GM20431 (cell line): Measurements from ENCODE around the gene SMARCC1.

Experiments
- in situ Hi-C: fragments of 300-500 bp; cut with MseI, MboI; formaldehyde crosslinking; loops from one replicate; pipeline ENCODE4 v1.15.0; 2020; ENCODE audit warnings: low sequenced_read_pairs; ENCODE audit not compliant: unreplicated experiment

The SMARCC1 gene

DNA sequence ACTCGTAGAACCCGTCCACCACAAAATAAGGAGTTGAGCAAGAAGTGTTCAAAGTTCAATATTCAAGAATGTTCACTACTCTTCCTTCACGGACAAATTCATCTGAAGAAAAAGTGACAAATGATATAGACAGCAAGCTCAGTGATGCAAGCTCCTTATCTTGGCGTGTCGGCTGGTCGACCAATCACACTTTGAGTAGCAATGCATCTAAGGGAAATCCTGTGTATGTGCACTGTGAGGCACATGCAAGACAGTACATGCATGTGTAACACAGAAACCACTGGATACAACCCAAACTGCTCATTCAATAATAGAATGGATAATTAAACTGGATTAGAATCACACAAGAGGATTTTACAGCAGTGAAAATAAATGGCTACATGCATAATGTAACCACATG, 138.6 kb downstream of the SMARCC1 start:
- in situ Hi-C loops: no loop called here

DNA sequence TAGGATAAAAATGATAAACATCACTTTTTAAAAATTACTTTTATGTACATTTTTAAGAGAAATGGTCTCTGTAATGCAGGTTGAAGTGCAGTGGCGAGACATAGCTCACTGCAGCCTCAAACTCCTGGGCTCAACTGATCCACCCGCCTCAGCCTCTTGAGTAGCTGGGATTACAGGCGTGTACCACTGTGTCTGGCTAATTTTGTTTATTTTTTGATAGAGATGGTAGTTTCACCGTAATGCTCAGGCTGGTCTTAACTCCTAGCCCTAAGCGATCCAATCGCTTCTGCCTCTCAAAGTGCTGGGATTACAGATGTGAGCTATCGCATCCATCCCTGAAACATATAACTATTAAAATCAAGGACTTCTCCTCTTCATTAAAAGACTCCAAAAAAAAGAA, 140.0 kb downstream of the SMARCC1 start:
- in situ Hi-C loops: no loop called here

DNA sequence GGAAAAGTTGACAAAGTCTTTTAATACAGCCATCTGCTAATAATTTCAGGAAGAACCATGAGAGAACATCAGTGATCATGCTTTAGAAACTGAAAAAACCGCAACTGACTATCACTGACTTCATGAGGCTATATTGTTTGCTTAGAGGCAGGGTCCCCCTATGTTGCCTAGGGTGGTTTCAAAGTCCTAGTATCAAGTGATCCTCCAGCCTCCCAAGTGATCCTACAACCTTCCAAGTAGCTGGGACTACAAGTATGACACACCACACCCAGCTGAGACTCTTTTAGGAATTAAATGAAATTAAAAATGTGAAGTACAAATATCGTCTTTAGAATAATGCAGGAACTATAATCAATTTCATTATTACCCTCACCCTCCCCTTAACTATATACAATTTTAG, 144.8 kb downstream of the SMARCC1 start:
- in situ Hi-C loops: no loop called here

DNA sequence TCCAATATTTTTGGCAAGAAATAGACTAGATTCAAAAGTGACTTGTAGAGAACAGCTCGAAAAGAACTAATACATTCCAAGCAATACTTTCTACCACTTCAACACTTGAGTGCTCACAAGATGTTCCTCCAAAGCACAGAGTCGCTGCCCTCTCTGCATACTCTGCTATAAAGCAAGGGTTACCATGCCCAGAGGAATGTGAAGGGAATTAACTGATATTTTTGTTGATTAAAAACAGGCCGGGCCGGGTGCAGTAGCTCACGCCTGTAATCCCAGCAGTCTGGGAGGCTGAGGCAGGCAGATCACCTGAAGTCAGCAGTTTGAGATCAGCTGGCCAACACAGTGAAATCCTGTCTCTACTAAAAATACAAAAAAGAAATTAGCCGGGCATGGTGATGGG, 145.5 kb downstream of the SMARCC1 start:
- in situ Hi-C loops: no loop called here

DNA sequence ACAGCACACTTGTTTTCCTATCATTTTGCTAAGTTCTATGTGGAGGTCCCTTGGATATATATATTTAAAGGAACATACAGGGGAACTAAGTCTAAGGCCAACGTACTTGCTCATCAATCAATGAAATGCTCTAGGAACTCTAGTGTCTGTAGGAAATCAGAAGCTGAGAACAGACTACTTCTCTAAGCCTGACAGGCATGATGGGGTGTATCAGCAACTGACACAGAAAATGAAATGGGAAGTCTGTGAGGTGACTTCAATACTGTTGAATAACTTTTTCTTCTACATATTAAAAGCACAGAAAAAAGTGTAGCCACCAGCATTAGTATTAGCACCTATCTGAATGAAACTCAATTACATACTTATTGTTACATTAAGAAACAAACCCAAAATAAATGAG, 146.2 kb downstream of the SMARCC1 start:
- in situ Hi-C loops: no loop called here

DNA sequence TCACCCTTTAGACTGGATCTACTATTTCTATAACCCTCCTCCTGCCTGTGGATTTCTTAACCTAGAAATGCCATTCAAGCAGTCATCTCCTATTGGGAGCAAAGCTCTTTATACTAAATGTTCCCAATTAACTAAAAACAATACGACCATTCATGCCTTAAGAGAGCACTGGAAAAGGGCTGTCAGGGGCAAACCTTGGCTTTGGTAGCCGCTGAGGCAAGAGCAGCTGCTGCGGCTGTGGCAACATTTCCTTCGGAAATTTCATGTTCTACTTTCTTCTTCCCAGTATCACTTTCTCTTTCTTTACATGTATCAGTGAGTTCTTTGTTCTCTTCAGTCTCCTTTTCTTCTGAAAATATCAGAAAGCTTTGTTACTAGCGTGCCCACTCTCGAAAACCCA, 146.7 kb downstream of the SMARCC1 start:
- in situ Hi-C loops: no loop called here

DNA sequence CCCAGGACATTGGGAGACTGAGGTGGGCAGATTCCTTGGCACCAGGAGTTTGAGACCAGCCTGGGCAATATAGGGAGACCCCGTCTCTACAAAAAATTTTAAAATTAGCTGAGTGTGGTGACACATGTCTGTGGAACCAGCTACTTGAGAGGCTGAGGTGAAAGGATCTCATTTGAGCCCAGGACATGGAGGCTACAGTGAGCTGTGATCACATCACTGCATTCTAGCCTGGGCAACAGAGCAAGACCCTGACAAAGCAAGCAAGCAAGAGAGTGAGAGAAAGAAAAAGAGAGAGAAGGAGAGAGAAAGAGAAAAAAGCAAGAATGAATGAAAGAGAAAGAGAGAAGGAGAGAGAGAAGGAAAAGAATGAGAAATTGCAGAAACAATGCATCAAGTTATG, 150.9 kb downstream of the SMARCC1 start:
- in situ Hi-C loops: no loop called here

DNA sequence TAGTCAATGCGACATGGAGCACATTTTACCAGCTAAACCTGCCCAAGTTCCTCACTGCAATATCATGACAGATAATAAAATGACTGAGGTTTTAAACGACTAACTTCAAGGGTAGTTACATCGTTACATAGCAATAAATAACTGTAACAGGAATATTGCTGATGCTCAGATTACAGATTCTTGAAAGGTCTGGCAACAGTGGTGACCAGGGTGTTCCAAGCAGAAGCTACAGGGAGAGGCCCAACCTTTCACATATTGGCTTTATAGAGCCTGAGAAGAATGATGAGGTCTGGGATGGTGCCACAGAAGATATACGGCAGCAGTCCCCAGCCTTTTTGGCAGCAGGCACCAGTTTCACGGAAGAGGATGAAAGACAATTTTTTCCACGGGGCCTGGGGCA, 151.9 kb downstream of the SMARCC1 start:
- in situ Hi-C loops: no loop called here

DNA sequence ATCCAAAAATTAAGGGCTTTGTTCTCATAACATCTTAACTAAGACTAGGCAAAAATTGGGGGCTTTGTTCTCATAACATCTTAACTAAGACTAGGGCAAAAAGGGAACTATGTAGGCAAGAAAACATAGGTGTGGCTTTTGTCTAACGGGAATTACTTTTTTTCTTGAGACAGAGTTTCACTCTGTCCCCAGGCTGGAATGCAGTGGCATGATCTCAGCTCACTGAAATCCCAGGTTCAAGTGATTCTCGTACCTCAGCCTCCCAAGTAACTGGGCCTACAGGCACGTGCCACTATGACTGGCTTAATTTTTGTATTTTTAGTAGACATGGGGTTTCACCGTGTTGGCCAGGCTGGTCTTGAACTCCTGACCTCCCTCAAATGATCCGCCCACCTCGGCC, 153.3 kb downstream of the SMARCC1 start:
- in situ Hi-C loops: no loop called here

DNA sequence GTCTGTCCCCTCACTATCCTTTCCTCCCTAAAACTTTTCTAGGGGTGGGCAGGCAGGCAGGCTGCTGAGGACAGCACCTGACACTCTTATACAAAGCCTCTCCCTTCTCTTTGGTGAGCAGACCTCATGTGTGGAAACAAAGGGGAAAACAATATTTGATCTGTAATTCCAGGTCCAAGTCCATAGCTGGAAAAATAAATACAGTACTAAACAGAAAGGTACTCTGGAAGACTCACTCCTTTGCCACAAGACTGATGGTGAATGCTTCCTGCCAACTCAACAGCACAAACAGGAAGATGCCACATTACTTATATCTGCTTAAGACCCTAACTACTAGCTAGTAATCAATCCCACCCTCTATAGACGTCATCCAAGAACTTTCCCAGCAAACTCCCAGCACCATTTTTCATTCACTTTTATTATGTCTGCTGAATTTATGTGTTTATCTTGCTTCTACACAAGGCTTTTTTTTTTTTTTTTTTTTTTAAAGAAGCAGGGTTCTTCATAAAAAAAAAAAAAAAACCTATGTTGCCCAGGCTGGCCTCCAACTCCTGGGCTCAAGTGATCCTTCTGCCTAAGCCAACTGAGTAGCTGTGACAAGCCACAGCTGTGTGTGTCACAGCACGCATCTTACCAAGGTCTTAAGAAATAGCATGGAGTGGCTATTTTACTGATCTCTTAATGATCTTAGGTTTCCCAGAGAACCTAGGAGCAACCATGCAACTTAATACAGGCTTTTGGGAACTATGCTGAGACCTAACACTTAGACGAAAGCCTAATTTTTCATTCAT, 158.8 kb downstream of the SMARCC1 start:
- in situ Hi-C loops: no loop called here

DNA sequence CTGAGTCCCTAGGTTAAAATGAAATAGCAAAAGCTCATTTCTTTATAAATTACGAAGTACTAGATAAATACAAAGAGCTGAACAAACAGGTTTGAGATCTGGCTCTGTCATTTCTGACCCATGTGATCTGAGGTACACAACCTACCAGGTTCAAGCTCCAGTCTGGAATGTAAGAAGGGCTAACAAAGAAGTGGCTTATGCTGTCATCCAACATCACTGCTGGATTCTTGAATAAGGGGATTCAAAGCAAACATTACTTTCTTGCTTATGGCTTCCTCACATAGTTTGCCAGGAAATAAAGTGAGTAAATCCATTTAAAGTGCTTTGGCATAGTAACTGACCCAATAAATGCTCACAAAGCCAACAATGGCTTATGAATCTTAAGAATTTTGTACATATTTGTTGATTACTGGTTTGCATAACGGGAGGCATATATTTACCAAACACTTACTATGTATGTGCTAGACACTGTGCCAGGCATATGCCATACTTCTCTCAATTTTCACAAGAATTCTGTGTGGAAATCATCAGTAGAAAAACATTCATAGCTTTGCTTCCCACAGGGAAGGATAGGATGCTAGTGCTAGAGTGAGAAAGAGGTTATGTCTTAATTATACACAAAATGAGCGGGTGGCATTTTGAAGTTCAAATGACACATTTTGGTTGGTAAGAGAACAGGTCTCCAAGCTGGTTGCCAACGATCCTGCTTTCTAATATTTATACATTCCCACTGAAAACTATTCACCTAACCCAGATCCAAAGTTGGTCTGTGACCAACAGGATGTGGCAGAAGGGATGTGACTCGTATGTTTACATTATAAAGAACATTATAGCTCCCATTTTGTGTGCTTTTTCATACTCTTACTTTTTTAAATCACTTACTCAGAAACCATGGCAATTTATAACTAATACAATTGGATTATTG, 164.3 kb downstream of the SMARCC1 start:
- in situ Hi-C loops: no loop called here

DNA sequence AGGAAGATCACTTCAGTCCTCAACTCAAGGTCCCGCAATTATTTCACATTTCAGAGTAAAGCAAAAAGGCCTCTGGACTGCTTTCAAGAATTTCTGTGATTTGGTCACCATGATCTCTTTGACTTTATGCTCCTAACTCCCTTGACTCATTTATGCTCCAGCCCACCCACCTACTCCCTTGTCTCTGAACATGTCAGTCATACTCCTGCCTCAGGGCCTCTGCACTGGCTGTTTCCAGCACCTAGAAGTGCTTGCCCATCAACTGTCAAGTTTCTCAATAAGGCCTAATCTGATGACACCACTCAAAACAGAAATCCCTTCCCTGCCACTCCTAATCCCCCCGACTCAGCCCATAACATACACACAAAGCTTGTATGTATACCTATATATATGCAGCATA, 166.9 kb downstream of the SMARCC1 start:
- in situ Hi-C loops: no loop called here

DNA sequence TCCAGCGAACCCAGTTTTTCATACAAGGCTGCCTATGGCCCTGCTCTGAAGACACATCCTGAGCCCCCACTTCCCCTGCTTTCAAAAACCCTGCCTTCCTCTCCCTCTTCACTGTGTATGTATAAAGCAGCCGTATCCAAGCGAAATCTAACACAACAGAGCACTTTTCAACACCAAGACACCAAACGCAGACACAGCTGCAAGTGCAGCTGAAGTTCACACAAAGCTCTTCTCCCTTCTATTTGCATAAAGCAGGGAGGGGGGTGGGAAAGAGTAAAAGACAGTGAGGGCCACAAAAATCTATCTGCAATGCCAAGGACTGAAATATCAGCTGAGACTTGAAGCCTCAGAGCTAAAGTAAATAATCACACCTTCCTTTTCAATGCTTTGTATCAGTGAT, 168.0 kb downstream of the SMARCC1 start:
- in situ Hi-C loops: no loop called here

DNA sequence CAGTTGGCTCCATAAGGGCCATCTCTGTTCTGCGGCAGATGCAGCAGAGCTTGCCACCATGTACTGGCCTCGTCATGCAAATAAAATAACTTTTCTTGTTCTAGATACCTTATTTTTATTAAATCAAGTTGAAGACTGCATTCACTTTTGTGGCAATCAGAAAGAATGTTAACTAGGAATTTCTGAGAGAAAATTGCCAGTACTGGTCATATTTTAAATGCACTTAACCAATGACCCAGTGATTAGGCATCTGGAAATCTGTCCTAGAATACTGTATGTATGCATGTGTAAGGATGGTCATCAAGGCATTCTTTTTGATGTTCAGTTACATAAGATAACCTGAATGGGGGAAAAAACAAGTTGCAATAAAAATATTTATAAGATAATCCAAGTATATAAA, 168.8 kb downstream of the SMARCC1 start:
- in situ Hi-C loops: no loop called here

DNA sequence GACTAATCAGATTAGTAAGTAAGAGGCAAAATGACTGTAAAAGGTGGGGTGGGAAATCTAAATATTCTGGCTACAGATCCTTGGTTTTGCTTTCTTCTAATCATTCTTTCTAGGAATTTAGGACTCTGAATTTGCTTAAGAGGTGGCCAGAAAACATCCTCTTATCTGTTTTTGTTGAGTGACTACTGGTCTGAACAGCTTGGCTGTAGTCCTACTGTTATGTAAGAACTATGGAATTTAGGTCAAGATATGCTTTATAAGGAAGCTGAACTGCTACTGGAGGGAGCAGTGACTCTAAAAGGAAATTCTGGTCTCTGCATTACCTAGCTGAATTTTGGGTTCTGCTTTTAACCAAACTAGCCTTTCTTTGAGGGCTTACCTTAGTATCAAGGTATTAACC, 169.5 kb downstream of the SMARCC1 start:
- in situ Hi-C loops: no loop called here

DNA sequence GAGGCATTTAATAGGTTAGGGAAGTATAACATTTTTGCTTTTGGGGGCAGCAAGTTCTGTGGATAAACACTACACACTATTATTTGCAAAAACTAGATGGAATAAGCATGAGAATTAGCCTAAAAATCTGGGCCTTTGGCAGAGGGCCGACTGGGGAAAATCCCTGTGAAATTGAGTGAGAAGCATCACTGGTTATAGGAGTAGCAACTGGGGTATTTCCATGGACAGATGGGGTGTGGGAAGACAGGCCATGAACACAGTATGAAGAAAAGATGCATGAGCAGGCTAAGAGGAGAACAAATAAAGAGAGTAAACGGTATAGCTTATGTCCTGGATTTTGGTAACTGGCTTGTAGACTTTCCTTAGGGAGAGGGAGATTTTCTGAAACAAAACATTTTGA, 170.1 kb downstream of the SMARCC1 start:
- in situ Hi-C loops: no loop called here

DNA sequence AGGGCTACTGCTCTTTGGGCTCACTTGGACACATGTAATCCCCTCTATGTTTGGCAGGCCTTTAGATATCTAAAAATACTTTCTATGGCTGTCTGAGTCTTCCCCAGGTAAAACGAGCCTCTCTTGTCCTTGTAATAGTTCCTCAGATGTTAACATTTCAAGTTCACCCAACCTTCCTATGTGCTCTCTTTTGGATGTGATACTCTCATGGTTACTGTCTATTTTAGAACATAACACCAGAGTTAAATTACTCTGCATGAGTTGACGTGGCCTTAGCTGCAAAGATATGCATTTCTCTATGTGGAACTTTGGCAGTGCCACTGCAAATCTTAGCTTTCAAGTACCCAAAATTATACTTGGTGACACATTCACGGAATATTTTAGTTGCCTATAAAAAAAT, 171.1 kb downstream of the SMARCC1 start:
- in situ Hi-C loops: no loop called here

DNA sequence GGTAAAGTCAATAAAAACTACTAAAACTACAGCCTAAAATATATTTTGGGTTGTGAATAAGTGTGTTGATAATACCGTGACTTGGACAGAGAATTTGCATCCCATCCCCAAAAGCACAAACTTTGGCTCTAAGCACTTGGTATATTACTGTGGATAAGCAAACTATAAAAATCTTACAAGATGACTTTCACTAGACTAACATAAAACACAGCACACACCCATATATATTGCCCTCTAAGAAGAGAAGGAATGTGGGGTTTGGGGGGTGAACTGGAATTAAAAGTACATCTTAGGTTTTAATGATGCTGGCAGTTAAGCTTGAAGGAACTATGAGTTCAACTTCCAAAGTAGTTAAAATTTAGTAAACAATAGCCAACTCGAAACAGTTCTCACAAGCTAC, 174.4 kb downstream of the SMARCC1 start:
- in situ Hi-C loops: no loop called here

DNA sequence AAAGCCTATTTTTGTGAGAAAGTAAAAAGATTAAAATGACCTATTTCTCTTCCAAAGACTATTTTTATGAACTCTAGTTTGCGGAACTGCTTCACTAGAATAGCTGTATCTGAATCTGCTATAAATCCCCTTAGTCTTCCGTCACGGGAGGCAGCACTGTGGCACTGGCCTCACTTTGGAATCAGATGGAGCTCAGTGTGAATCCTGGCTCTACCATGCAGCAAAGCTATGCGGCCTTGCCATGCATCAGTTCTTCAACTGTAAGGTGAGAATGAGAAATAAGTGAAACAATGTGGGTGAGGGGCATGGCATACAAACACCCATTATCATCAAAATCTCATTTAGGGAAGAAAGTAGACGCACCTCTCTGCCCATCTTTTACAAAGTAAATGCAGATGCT, 175.5 kb downstream of the SMARCC1 start:
- in situ Hi-C loops: no loop called here

DNA sequence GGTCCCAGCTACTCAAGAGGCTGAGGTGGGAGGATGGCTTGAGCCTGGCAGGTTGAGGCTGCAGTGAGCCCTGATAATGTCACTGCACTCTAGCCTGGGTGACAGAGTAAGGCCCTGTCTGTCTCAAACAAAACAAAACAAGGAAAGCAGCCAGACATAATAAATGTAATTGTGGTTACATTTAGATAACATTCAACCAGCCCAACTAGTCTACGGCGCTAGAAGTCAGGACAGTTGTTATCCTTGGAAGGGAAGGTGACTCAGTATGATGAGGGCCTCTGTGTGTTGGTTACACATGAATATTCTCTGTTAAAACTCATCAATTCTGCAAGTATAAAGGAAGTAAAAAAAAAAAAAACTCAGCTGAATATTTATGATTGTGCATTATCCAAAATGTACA, 176.0 kb downstream of the SMARCC1 start:
- in situ Hi-C loops: no loop called here

DNA sequence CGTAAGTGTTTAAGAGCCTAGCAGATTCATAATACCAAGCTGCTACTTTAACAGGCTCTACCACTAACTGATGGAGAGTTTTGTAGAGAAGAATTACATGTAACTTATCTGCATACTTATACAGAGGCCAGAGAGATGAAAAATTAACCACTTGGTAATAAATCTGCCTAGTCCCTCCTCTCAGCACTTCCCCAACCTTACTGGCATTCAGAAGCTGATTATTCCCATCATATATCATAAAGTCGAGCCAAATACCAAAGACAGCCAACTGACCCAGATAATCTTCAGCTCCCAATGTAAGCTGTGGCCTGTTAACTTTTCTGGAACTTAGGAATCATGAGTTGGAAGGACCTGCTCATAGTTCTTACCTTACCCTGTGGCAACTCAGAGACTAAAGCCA, 177.5 kb downstream of the SMARCC1 start:
- in situ Hi-C loops: no loop called here
